ENCODE data around the gene GTF2H4.

GTF2H4 gene

GRCh38 chr6:30882759-30883684, 25.0 kb upstream of the GTF2H4 start:
- DNase-seq, result no peak

GRCh38 chr6:30883685-30884520, 24.1 kb upstream of the GTF2H4 start, which contains the start of gene DDR1:
DDR1 (plus strand) TSS chr6:30884519; CDS start chr6:30888730, 4,211 bp downstream.
- peak; percentile 31 for DNase-seq

GRCh38 chr6:30884521-30885480, 23.2 kb upstream of the GTF2H4 start:
- no peak for DNase-seq

DNA sequence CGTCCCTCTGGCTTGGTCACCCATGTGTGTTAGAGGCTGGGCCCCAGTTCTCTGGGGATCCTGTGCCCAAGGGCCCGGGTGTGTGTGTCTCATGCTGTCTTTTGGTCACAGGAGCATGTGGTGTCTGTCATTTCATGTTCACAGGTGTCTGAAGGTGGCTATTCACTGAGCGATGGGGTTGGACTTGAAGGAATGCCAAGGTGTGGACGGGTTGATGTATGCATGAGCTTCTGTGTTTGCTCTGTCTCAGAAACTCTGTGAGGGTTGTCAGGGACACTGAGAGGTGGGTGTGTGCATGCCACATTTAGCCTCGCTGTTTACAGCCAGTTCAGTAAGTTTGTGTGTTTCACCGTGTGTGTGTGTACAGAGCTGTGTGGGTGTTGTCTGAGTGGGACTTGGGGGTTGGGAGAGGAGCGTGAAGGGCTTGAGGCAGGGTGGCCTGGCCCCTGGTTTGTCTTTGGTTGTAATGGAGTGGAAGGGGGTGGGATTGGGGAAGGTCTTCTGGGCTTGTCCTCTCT, 22.5 kb upstream of the GTF2H4 start:
- no peak for DNase-seq

DNA sequence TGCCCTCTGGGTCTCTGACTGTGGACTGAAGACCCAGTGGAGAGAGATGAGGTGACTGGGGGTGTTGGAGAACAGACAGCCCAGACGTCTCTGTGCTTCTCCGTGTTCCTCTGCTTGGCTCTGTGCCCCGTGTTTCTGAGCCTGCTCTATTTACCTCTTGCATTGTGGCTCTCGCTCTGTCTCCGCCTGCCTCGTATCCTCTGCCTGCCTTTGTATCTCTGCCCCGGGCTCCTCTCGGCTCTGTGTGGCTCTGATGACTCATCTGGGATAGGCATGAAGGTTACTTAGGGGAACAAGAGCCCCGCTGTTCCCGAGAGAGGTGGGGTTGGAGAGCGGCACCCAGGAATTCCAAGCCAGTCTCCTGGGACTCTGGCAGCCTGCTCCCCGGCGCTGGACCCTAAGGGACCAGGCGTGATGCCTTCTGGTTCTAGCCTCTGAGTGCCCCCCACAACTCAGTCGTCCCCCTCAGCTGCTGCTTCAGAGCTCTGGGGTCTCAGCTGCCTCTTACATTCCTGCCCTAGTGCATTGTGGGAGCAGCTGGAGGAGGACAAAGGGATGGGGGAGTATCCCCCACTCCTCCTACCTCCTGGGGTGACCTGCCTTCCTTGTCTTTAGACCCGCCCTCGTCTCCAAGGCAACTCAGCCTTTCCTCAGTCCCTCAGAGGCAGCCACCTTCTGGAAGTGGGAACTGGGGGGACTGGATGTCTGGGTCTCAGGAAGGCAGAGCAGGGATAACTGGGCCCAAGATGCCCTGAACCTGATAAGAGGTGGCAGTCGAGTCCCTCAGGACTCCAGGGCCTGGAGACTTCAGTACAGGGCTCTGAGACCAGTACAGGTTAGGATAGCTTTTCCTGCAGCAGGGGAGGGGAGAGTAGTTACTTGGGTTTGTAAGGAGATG, 21.8 kb upstream of the GTF2H4 start:
- no peak for DNase-seq

GRCh38 chr6:30886897-30887255, 21.1 kb upstream of the GTF2H4 start:
- DNase-seq, result no peak

DNA sequence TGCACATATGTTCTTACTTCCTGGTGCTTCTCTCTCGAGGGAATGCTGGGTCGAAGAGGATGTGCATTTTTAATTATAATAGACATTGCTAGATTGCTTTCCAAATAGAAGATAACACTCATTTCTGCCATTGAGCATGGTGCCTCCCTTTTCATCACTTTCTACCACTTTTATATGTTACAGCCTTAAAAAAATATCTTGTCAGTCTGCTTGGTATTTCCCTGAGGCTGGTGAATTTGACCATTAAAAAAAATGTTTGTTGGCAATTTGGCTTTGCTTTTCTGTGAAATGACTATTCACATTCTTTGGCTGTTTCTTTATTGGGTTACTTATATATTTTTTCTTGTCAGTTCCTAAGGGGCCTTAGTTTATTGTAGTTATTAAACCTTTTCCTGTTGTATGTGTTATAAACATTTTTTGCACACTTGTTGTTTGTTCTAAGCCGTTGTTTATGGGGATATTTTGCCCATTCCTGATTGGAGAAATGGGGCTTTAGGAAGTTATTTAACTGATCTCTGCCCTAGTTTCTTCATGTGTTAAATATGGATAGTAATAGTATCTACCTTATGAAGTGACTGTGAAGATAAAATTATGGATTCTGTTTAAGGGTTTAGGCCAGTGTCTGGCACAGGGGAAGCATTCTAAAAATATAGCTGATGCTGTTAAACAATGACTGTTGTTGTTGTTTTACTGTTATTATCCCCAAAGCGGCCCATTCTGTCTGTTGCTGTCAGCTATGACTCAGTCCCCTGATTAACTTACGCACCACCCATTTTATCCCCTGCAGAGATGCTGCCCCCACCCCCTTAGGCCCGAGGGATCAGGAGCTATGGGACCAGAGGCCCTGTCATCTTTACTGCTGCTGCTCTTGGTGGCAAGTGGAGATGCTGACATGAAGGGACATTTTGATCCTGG, 19.8 kb upstream of the GTF2H4 start:
- no peak for DNase-seq

DNA sequence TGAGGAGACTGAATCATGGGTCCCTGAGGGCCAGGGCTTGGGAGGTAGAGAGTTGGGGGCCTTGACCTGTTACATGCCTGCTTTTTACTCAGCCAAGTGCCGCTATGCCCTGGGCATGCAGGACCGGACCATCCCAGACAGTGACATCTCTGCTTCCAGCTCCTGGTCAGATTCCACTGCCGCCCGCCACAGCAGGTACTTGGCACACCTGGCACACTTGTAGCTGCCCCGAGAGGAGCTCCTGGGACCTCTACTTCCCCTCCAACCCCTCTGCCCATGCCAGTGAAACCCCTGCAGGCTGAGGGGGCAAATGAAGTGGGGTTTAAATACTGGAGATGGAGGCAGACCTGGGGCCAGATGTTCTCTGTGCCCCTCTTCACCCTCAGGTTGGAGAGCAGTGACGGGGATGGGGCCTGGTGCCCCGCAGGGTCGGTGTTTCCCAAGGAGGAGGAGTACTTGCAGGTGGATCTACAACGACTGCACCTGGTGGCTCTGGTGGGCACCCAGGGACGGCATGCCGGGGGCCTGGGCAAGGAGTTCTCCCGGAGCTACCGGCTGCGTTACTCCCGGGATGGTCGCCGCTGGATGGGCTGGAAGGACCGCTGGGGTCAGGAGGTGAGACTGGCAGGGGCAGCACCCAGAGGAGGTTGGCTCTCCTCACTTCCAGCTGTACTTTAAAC, 19.1 kb upstream of the GTF2H4 start:
- no peak for DNase-seq

DNA sequence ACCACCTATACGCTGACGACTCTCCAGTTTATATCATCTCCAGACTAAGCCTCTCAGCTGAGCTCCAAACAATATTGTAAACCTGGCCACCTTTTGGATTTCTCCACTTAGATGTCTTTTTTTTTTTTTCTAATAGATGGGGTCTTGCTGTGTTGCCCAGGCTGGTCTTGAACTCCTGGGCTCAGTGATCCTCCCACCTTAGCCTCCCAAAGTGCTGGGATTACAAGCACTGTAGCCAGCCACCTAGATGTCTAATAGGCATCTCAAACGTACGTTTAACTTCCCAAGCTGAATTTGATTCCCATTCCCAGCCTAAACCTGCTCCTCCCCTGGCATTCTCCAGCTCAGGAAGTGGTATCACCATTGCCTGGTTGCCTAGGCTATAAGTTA, 18.5 kb upstream of the GTF2H4 start:
- no peak for DNase-seq

DNA sequence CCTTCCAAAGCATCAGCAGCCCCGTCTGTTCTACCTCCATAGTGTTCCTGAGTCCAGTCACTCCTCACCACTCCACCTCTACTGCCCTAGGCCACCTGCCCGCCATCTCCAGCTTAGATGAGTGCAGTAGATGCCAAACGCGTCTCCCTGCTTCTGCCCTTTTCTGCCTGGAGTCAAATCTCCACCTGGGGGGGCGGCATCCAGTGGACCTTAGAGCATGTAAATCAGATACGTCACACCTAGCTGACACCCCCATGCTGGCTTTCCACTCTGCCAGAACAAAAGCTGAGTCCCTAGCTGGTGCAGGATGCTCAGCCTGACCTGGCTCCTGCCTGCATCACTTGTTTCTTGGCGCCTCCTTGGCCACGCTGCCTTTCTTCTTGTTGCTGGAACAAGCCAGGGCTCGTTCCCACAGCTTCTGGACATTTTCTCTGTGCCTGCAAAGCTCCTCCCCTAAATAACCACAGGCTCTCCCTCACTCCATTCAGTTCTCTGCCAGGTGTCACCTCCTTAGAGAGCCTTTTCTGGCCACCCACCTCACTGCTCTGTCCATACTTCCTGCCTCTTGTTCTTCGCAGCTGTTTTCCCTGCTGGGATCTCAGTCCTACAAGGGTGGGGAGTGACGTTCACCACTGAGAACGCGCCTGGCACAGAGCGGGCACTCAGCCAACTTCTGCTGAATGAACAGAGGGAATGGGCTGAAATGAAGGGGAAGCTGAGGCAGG, 17.9 kb upstream of the GTF2H4 start:
- no peak for DNase-seq

GRCh38 chr6:30890646-30891449, 17.2 kb upstream of the GTF2H4 start:
- DNase-seq, result no peak

DNA sequence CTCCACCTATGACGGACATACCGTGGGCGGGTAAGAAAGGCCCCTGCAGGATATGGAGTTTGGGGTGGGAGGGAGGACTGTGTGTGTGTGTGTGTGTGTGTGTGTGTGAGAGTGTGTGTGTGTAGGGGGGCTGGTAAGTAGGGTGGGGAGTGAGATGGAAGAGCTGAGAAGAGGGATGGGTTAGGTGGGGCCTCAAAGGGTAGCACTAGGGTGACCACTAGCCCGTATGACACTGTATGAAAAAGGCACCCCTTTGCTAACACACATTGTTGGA, 16.6 kb upstream of the GTF2H4 start:
- DNase-seq, result no peak

DNA sequence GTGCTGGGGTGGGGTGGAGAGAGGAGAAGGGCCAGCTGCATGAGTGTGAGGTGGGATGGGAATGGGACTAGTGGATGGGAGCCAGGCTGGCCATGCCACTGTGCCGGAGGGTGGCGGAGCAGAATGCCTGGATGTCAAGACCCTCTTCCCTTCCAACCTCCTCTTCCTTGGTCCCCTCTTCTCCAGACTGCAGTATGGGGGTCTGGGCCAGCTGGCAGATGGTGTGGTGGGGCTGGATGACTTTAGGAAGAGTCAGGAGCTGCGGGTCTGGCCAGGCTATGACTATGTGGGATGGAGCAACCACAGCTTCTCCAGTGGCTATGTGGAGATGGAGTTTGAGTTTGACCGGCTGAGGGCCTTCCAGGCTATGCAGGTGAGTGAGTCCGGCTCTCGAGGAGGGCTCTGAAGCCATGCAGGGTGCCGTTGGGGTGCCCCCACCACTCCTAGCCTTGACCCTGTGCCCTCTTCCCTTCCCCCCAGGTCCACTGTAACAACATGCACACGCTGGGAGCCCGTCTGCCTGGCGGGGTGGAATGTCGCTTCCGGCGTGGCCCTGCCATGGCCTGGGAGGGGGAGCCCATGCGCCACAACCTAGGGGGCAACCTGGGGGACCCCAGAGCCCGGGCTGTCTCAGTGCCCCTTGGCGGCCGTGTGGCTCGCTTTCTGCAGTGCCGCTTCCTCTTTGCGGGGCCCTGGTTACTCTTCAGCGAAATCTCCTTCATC, 16.0 kb upstream of the GTF2H4 start:
- no peak for DNase-seq

DNA sequence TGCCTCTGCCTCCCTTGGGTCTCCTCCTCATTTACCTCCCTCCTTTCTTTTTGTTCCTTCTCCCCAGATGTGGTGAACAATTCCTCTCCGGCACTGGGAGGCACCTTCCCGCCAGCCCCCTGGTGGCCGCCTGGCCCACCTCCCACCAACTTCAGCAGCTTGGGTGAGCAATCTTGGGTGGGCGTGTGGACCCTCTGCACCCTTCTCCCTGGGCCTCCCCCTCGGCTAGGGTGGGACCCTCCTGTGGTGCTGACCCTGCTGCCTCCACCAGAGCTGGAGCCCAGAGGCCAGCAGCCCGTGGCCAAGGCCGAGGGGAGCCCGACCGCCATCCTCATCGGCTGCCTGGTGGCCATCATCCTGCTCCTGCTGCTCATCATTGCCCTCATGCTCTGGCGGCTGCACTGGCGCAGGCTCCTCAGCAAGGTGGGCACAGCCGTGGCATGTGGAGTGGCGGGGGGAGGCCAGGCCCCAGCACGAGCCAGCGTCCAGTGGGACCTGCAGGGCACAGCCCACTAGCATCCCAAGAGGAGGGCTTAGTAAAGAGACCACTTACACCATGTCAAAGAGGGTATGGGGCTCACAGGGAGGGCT, 14.9 kb upstream of the GTF2H4 start:
- no peak for DNase-seq

DNA sequence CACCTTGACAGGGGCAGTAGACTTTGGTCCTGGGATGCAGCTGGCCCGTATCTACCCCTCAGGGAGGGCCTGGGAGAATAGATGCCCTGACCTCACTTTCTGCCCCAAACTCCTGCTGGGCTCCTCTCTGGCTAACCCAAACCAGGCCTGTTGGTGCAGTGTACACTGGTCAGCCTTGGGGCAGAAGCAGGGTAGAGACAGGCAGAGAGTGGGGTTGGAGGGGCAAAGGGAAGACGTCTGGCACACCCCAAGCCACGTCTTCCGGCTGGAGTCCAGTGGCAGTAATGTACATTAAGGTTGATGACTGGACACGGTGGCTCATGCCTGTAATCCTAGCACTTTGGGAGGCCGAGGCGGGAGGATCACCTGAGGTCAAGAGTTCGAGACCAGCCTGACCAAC, 14.3 kb upstream of the GTF2H4 start:
- DNase-seq, result no peak

DNA sequence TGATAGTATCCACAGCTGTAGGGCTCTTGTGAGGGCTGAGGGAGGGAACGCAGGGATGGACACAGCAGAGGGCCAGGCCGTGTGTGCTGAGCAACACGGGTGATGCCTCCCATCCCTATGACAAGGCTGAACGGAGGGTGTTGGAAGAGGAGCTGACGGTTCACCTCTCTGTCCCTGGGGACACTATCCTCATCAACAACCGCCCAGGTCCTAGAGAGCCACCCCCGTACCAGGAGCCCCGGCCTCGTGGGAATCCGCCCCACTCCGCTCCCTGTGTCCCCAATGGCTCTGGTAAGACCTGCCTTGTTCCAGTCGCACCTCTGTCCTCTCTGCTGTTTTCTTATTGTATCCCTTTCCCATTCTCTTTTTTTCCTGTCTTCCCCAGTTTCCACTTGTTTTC, 13.6 kb upstream of the GTF2H4 start:
- no peak for DNase-seq

- DNase-seq, result no peak
Measured at GRCh38 chr6:30894935-30895334, 13.1 kb upstream of the GTF2H4 start.

Data from activated T-cell treated with anti-CD3 and anti-CD28 coated beads for 4 hours (primary cell).